ENCODE data around the gene IFFO2. TPM values are rescaled to one million over a fixed set of nuclear protein-coding genes. Genes with fewer than 3 reads are reported as not detected.

The IFFO2 gene
- total RNA-seq, 1 donor from 2014 or later, result 9.8 TPM

GRCh38 chr1:18950401-18951026 is 6.0 kb downstream of the IFFO2 start:
- peak; percentile 74 for DNase-seq
- Histone ChIP-seq H3K27ac (peak overlapping the region; percentile 91), H3K4me1 (peaks cover 97% of the 10 kb centered on the region), H3K9me3 (no peaks in the 10 kb centered on the region), H3K36me3 (no peaks in the 10 kb centered on the region), H3K4me3 (peak overlapping the region; percentile 52), H3K27me3 (ENCODE audit: low read depth) (no peaks in the 10 kb centered on the region)
- TF ChIP-seq CTCF (IDR thresholded peaks at IDR 0.05), result no peak
- intact Hi-C loops (cut with DNase I), result no loop called here
- peak; percentile 69 to 70 for ATAC-seq

- Histone ChIP-seq H3K27ac (peak overlapping the region; percentile 91), H3K4me3 (peak overlapping the region; percentile 52), H3K27me3 (ENCODE audit: low read depth) (no peaks in the 10 kb centered on the region), H3K36me3 (no peaks in the 10 kb centered on the region), H3K4me1 (peaks cover 98% of the 10 kb centered on the region), H3K9me3 (no peaks in the 10 kb centered on the region)
- ATAC-seq (peak; percentile 7 to 13), DNase-seq (peak; percentile 53)
- TF ChIP-seq CTCF (IDR thresholded peaks at IDR 0.05), result no peak
- intact Hi-C loops (cut with DNase I), result no loop called here
Measured at GRCh38 chr1:18949686-18950400, 6.6 kb downstream of the IFFO2 start.

- DNase-seq (peak; percentile 51), ATAC-seq (no peak)
- Histone ChIP-seq H3K9me3 (no peaks in the 10 kb centered on the region), H3K4me3 (peak overlapping the region; percentile 52), H3K27me3 (ENCODE audit: low read depth) (no peaks in the 10 kb centered on the region), H3K4me1 (peaks cover 98% of the 10 kb centered on the region), H3K36me3 (no peaks in the 10 kb centered on the region), H3K27ac (peak overlapping the region; percentile 91)
- TF ChIP-seq CTCF (IDR thresholded peaks at IDR 0.05), result no peak
- intact Hi-C loops (cut with DNase I), result no loop called here
Measured at GRCh38 chr1:18948913-18949685, 7.4 kb downstream of the IFFO2 start.

- Histone ChIP-seq H3K9me3 (no peaks in the 10 kb centered on the region), H3K36me3 (no peaks in the 10 kb centered on the region), H3K4me3 (no peak overlapping the region), H3K27me3 (ENCODE audit: low read depth) (no peaks in the 10 kb centered on the region), H3K27ac (peak overlapping the region; percentile 91), H3K4me1 (peaks cover 90% of the 10 kb centered on the region)
- DNase-seq, result peak; percentile 55
- intact Hi-C loops (cut with DNase I), result no loop called here
- peak in 1 of 2 donors; percentile 16 for ATAC-seq
- TF ChIP-seq CTCF (IDR thresholded peaks at IDR 0.05), result no peak
Measured at GRCh38 chr1:18948048-18948912, 8.2 kb downstream of the IFFO2 start.

DNA sequence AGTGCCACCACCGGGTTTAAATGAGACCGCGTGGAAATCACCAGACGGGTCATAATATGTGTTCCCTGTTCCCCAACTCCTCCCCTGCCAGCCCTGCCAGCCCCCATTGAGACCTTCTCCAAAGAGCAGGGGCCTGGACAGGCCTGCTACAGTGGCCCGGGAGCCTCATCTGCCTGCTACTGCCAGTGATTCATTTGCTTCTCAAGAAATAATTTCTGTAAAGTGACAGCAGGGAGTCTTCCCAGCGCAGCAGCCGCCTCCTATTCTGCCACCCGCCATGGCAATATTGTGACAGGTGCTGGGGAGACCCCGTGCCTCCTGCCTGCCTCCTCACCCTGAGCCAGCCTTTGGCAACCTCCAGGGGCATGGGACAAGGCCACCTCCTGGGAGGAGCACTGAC is 8.9 kb downstream of the IFFO2 start:
- Histone ChIP-seq H3K27ac (peak overlapping the region; percentile 91), H3K9me3 (no peaks in the 10 kb centered on the region), H3K27me3 (ENCODE audit: low read depth) (no peaks in the 10 kb centered on the region), H3K4me1 (peaks cover 88% of the 10 kb centered on the region), H3K36me3 (no peaks in the 10 kb centered on the region), H3K4me3 (no peak overlapping the region)
- TF ChIP-seq CTCF (IDR thresholded peaks at IDR 0.05), result no peak
- DNase-seq (peak; percentile 38), ATAC-seq (no peak)
- intact Hi-C loops (cut with DNase I), result no loop called here

All from lower lobe of right lung (tissue), 2 donors.